IPS-11a (cell line): ENCODE data around the gene CYP27C1.
"Not testable (repeated sequence)": the region's sequence is repeated elsewhere in the genome, so short reads cannot be mapped to it uniquely, and the experiment has no call there.

Experiments used
- H3K4me3 ChIP-seq: one replicate; pipeline ENCODE4 v1.5.1; 2013; ENCODE audit warnings: low read depth, low read length, control low read depth

The CYP27C1 gene

GRCh38 chr2:127224135-127224534 lies 4.0 kb upstream of the CYP27C1 start:
- H3K4me3 ChIP-seq, result not testable (repeated sequence)

DNA sequence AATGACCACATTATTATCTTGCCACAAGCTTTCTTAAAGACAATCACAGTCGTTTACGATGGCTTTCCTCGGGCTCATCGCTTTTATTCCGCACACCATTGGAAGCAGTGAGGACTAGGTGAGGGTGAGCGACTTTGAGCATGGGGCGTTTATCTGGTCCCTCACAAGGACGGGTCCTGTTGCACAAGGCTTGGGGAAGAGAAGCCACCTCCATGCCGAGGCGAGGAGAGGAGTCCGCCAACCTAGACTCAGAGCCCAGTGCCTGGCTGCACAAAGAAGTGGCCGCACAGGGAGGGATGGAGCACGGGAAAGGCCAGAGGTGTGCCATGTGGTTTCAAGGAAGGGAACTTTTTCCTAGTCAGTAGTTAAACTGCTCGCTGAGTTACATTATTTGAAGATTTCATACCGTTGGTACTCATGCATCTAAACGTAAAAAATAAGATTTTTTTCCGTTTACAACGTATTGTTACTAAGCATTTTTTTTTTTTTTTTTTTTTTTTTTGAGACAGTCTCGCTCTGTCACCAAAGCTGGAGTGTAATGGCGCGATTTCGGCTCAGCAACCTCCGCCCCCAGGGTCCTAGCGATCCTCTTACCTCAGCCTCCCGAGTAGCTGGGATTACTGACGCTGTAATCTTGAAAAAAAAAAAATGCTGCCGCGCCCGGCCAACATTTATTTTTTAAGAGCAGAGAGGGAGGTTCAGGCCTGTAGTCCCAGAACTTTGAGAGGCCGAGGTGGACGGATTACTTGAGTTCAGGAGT lies 849 bp upstream of the CYP27C1 start:
- H3K4me3 ChIP-seq, result peak overlapping the region; percentile 74

GRCh38 chr2:127219171-127220070 lies 678 bp downstream of the CYP27C1 start:
- H3K4me3 ChIP-seq, result peak overlapping the region; percentile 74

DNA sequence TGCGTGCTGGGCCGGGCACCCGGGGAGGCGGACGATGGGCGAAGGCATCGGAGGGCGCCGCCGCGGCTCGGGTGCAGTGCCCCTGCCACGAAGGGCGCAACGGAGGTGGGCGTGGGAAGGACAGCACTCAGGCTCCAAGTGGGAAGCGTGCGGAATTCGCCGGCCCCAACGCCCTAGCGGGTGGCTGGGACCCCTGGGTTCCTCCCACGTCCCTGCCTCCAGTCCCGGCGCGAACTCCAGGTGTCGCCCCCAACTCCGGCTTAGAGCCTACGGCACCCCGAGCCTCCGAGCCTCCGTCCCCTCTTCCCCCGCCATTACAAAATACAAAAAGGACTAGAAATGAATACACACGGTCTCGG lies 1.3 kb downstream of the CYP27C1 start:
- peak overlapping the region; percentile 74 for H3K4me3 ChIP-seq

DNA sequence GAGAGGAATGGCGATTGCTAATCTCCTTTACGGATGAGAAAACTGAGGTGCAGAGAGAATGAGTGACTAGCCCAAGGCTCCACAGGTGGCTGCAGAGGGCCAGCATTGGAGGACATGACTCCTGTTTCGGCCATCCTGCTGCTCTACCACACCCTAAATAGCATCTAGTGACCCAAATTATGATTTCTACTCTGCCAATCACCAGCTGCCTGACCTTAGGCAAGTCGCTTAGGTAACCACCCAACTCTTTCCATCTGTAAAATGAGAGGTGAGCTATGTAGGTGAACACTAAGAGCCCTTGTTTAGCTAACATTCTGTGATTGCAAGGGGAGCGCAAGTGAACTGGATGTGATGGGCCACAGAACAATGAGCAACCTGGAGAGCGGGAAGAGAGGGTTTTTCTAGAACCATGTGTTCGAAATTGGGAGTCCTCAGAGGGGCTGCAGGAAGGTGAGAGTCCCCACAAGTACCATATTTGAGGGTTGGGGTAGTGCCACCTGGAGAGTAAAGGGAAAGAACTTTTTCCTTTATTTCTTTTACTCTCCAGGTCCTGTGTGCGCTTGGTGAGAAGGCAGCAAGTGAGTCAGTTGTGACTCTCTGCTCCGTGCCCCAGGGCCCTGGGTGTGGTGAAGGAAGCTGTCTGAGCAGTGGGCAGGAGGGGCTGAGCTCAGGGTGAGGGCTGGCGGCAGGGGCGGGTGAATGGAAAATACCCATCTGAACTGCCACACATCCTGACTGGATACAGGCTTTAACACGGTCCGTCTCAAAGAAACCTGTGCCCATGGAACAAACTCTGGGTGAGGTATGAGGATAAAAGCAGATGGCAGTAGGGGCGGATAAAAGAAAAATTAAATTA lies 2.4 kb downstream of the CYP27C1 start:
- H3K4me3 ChIP-seq, result peak overlapping the region; percentile 74

- no peak overlapping the region for H3K4me3 ChIP-seq
Measured at GRCh38 chr2:127216593-127216992, 3.5 kb downstream of the CYP27C1 start.

DNA sequence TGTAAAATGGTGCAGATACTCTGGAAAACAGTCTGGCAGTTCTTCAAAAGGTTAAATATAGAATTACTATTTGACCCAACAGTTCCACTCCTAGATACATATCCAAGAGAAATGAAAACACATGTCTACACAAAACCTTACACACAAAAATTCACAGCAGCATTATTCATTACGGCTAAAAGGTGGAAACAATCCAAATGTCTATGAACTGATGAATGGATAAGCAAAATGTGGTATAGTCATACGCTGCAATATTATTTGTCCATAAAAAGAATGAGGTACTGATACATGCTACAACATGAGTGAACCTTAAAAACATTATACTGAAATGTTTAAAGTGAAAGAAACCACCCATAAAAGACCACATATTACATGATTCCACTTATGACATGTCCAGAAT lies 4.0 kb downstream of the CYP27C1 start:
- H3K4me3 ChIP-seq, result no peak overlapping the region

GRCh38 chr2:127214201-127214600 lies 5.9 kb downstream of the CYP27C1 start:
- not testable (repeated sequence) for H3K4me3 ChIP-seq

GRCh38 chr2:127208313-127208712 lies 11.8 kb downstream of the CYP27C1 start:
- H3K4me3 ChIP-seq, result no peak overlapping the region

DNA sequence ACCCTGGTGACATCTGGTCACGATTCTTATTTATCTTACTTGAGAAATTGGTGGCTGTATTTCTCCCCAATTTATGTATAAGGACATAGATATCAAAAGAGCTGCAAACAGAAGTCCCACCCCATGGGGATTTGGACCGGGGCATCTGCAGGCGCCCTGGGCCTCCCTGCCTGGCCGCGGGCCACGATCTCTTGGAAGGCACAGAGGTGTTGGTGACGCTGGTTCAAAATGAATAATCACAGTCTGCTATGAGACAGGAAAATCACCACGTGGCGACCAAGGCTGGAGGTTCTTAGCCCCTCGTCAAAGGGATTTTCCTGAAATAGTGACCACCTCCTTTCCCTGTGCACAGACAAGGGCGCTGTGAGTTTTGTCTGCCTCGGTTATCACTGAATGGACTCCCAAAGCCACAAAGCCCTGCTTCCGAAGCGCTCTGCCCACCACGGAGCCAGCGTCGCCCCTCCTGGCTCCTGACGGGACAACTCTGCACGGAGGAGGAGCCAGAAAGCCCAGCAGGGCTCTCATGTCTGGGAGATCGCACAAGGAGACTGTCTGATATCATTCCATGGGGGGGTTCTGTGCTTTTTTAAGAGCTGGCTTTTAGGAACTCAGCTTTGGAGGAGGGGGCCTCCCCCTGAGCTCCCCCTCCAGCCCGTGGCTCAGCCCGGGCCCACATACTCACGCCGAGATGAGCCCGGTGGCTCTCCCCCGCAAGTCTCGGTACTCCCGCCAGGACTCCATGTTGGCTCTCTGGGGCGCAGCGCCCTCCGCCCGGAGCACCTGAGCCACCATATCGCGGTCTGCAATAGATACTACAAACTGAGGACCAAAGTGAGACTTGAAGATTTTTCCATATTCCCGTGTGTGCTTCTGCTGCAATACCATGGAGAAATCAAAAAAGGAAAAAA lies 14.6 kb downstream of the CYP27C1 start:
- no peak overlapping the region for H3K4me3 ChIP-seq

DNA sequence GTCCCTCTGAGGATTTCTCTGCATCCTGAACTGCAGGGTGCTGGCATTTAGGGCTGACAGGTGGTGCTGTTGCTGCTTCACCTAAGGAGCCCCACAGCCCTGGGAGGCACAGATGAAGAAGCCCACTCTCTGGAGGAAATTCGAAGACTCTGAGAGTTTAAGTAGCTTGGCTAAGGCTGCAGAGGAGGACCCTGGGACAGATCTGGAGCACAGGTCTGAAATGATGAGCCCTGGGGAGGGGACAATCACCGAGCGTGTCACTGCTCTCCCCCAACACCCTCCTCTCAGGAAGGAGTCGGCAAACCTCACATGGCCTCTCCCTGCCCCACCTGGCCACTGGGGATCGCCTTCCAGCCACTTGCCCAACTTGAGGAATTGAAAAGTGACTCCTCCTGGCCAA lies 18.6 kb downstream of the CYP27C1 start:
- H3K4me3 ChIP-seq, result no peak overlapping the region

DNA sequence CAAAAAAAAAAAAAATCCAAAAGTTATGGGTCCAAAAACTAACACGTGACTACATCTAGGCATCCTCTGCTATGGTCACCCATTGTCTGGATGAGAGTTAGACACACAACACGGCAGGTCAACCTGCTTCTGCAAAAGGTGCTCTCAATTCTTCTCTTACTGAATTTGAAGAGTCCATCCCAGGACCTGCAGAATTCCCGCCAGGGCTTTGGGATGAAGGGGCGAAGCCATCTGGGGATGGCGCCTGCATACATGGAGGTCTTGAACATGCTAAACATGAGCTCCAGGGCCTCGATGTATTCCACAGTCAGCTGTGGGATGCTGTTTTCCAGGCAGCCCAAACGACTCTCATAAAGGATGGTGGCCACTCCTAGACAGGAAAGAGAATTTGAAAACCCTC lies 19.1 kb downstream of the CYP27C1 start:
- H3K4me3 ChIP-seq, result no peak overlapping the region

- H3K4me3 ChIP-seq, result no peak overlapping the region
Measured at GRCh38 chr2:127199223-127199622, 20.9 kb downstream of the CYP27C1 start.

- H3K4me3 ChIP-seq, result no peak overlapping the region
Measured at GRCh38 chr2:127197475-127198385, 22.4 kb downstream of the CYP27C1 start.

GRCh38 chr2:127196998-127197397 lies 23.1 kb downstream of the CYP27C1 start:
- H3K4me3 ChIP-seq, result no peak overlapping the region

DNA sequence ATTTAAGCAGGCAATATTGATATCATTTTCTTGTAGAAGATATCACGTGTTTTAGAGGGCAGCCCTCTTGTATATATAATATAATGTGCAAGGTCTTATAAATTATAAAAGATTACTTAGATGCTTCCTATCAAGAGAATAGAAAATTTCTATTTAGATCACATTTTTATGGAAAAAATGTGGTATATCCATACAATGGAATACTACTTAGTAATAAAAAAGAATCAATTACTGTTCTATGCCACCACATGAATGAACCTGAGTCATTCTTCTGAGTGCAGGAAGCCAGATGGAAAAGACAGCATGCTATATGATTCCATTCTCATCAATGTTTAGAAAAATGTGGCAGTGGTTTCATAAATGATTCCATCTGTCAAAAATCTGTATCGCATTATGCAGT lies 23.6 kb downstream of the CYP27C1 start:
- H3K4me3 ChIP-seq, result no peak overlapping the region

GRCh38 chr2:127195140-127196074 lies 24.7 kb downstream of the CYP27C1 start:
- no peak overlapping the region for H3K4me3 ChIP-seq

DNA sequence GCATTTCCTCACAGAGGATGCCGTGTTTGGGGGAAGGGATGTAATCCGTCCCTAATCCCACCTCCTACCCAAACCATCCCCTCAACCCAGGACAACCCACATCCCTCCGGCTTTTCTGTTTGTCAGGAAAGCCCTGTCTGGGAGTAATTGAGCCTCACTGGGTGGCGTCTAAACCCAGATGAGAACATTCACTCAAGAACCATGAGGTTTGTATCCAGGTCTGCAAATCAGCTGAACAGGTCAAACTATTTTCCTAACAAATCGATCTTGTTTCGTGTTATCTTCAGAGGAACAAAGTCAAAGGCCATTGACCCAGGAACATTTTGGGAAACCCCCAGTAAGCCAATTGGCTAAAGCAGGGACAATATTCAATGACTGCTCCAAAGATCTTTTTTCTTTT lies 25.7 kb downstream of the CYP27C1 start:
- H3K4me3 ChIP-seq, result no peak overlapping the region
